GM12801 (cell line): ENCODE data around the gene HOXB8.

Experiments used
- CTCF ChIP-seq: IDR thresholded peaks from one replicate; pipeline ENCODE4 v1.5.1; 2011; ENCODE audit warnings: control low read depth; ENCODE audit not compliant: insufficient read length; ENCODE audit errors: extremely low read depth

The HOXB8 gene

GRCh38 chr17:48593840-48594537, 21.1 kb downstream of the HOXB8 start:
- TF ChIP-seq CTCF: no peak

- TF ChIP-seq CTCF: no peak
Observed at GRCh38 chr17:48593126-48593829, 21.8 kb downstream of the HOXB8 start, which contains the start of gene HOXB5. Gene HOXB5, minus strand, starts transcription at chr17:48593779. Its CDS starts 97 bp downstream, at chr17:48593682.

- no peak for TF ChIP-seq CTCF
Observed at GRCh38 chr17:48592577-48592976, 22.5 kb downstream of the HOXB8 start.

- no peak for TF ChIP-seq CTCF
Observed at GRCh38 chr17:48592057-48592514, 23.0 kb downstream of the HOXB8 start.

GRCh38 chr17:48591255-48592056, 23.6 kb downstream of the HOXB8 start:
- TF ChIP-seq CTCF: no peak

- TF ChIP-seq CTCF: no peak
Observed at GRCh38 chr17:48590607-48591161, 24.4 kb downstream of the HOXB8 start.
